Activated CD8-positive, alpha-beta memory T cell treated with anti-CD3 and anti-CD28 coated beads for 48 hours (primary cell): ENCODE results near the gene LHX3.

Source experiments
- DNase-seq, 3 experiments: peaks; one replicate each; pipeline ENCODE4 v3.0.0-alpha.2; 2020; ENCODE audit warnings: low read depth in 2 of 3, low spot score in 2 of 3

The LHX3 gene

GRCh38 chr9:136228107-136228875, 23.4 kb upstream of the LHX3 start:
- DNase-seq = no peak

GRCh38 chr9:136226680-136227407, 21.9 kb upstream of the LHX3 start:
- no peak for DNase-seq

GRCh38 chr9:136225748-136226679, 21.1 kb upstream of the LHX3 start:
- DNase-seq = peak in 1 of 3 experiments; percentile 30

- DNase-seq = no peak
Measured at GRCh38 chr9:136225366-136225747, 20.4 kb upstream of the LHX3 start.

- DNase-seq = no peak
Measured at GRCh38 chr9:136223871-136224640, 19.1 kb upstream of the LHX3 start.

- DNase-seq = no peak
Measured at GRCh38 chr9:136222906-136223285, 18.0 kb upstream of the LHX3 start.

GRCh38 chr9:136222166-136222905, 17.4 kb upstream of the LHX3 start:
- no peak for DNase-seq

- no peak for DNase-seq
Measured at GRCh38 chr9:136220017-136220729, 15.2 kb upstream of the LHX3 start.

GRCh38 chr9:136219276-136219675, 14.3 kb upstream of the LHX3 start:
- DNase-seq = no peak

- no peak for DNase-seq
Measured at GRCh38 chr9:136218673-136219072, 13.7 kb upstream of the LHX3 start.

- no peak for DNase-seq
Measured at GRCh38 chr9:136218271-136218670, 13.3 kb upstream of the LHX3 start.

GRCh38 chr9:136216541-136217244, 11.8 kb upstream of the LHX3 start:
- DNase-seq = no peak

- DNase-seq = no peak
Measured at GRCh38 chr9:136213733-136214132, 8.8 kb upstream of the LHX3 start.

GRCh38 chr9:136212345-136212950, 7.5 kb upstream of the LHX3 start:
- DNase-seq = no peak

- DNase-seq = no peak
Measured at GRCh38 chr9:136211441-136212344, 6.8 kb upstream of the LHX3 start.

- DNase-seq = no peak
Measured at GRCh38 chr9:136211006-136211405, 6.1 kb upstream of the LHX3 start.

- no peak for DNase-seq
Measured at GRCh38 chr9:136210276-136210675, 5.3 kb upstream of the LHX3 start.
